HG03342 (cell line): Measurements from ENCODE around the gene ANKS3.

Experiments used
- ATAC-seq: cut with Tn5 transposase; IDR thresholded peaks from one replicate; pipeline ENCODE4 v1.9.1; 2021; ENCODE audit warnings: mild to moderate bottlenecking, moderate library complexity; ENCODE audit not compliant: unreplicated experiment

The ANKS3 gene

GRCh38 chr16:4696905-4697847 lies 36.9 kb downstream of the ANKS3 start:
- no peak for ATAC-seq

GRCh38 chr16:4696172-4696904 lies 37.7 kb downstream of the ANKS3 start:
- ATAC-seq: no peak

- no peak for ATAC-seq
Observed at GRCh38 chr16:4695473-4696171, 38.4 kb downstream of the ANKS3 start.

GRCh38 chr16:4694642-4695451 lies 39.2 kb downstream of the ANKS3 start:
- ATAC-seq: no peak

- no peak for ATAC-seq
Observed at GRCh38 chr16:4693956-4694641, 40.0 kb downstream of the ANKS3 start.

- peak; percentile 93 for ATAC-seq
Observed at GRCh38 chr16:4693296-4693955, 40.6 kb downstream of the ANKS3 start, which contains the start of gene NUDT16L1. TSS of gene NUDT16L1 (plus strand) at chr16:4693562. CDS start at chr16:4693727, 165 bp downstream.

- ATAC-seq: peak; percentile 22
Observed at GRCh38 chr16:4692460-4693295, 41.4 kb downstream of the ANKS3 start.

GRCh38 chr16:4691666-4692412 lies 42.2 kb downstream of the ANKS3 start:
- ATAC-seq: no peak

GRCh38 chr16:4690946-4691665 lies 43.0 kb downstream of the ANKS3 start:
- ATAC-seq: no peak

- no peak for ATAC-seq
Observed at GRCh38 chr16:4689864-4690704, 44.0 kb downstream of the ANKS3 start.

- ATAC-seq: no peak
Observed at GRCh38 chr16:4689091-4689671, 44.9 kb downstream of the ANKS3 start.

- no peak for ATAC-seq
Observed at GRCh38 chr16:4688674-4689045, 45.4 kb downstream of the ANKS3 start.

GRCh38 chr16:4687946-4688673 lies 46.0 kb downstream of the ANKS3 start:
- no peak for ATAC-seq

- no peak for ATAC-seq
Observed at GRCh38 chr16:4687416-4687815, 46.7 kb downstream of the ANKS3 start.
